OCI-LY7 (cell line): ENCODE results near the gene PIPOX. TPM values are rescaled to one million over a fixed set of nuclear protein-coding genes. Genes with fewer than 3 reads are reported as not detected.

Experiments
- BruUV-seq: library from RNA; stranded (reverse); fragments of 400-500 nt; replicated peaks from 2 replicates; lab custom pipeline; 2021; lab: Mats Ljungman, UMichigan
- CTCF ChIA-PET: fragments of 300-600 bp; sonication (Branson Sonifier 250); formaldehyde crosslinking; loops from one replicate; lab custom pipeline; 2022; ENCODE audit warnings: antibody characterized with exemption; ENCODE audit not compliant: unreplicated experiment; lab: Charles Lee
- POLR2A ChIA-PET: fragments of 300-600 bp; sonication (Branson Sonifier 250); formaldehyde crosslinking; loops from one replicate; lab custom pipeline; 2022; ENCODE audit warnings: antibody characterized with exemption; lab: Charles Lee
- DNase-seq: peaks from one replicate; pipeline ENCODE4 v3.0.0-alpha.2; 2015; ENCODE audit warnings: low spot score
- H2AFZ ChIP-seq: fragments of 200-600 bp; sonication (generic), shearing (Covaris generic); 2 replicates; pipeline ENCODE4 v1.6.1; 2014; ENCODE audit warnings: mild to moderate bottlenecking, antibody characterized with exemption, low read length, moderate library complexity
- H3K27ac ChIP-seq: fragments of 200-600 bp; sonication (generic); 2 replicates; pipeline ENCODE4 v1.5.1; 2014; ENCODE audit warnings: mixed run types, low read depth, mild to moderate bottlenecking, moderate library complexity, low read length, inconsistent platforms; ENCODE audit not compliant: poor library complexity, severe bottlenecking
- H3K36me3 ChIP-seq: fragments of 200-600 bp; sonication (generic); 2 replicates; pipeline ENCODE4 v1.6.1; 2014; ENCODE audit warnings: mild to moderate bottlenecking, antibody characterized with exemption, low read length, moderate library complexity, mixed read lengths; ENCODE audit not compliant: insufficient read depth
- H3K4me1 ChIP-seq: fragments of 200-600 bp; sonication (generic); 2 replicates; pipeline ENCODE4 v1.5.1; 2014; ENCODE audit warnings: mild to moderate bottlenecking, low read length; ENCODE audit not compliant: insufficient read depth, poor library complexity, severe bottlenecking
- H3K4me2 ChIP-seq: fragments of 200-600 bp; sonication (generic); 2 replicates; pipeline ENCODE4 v1.6.1; 2014; ENCODE audit warnings: mild to moderate bottlenecking, low read length
- H3K4me3 ChIP-seq: fragments of 200-600 bp; sonication (generic); 2 replicates; pipeline ENCODE4 v1.5.1; 2014; ENCODE audit warnings: mild to moderate bottlenecking, low read depth, low read length; ENCODE audit not compliant: poor library complexity, severe bottlenecking
- H3K79me2 ChIP-seq: fragments of 200-600 bp; sonication (generic); 2 replicates; pipeline ENCODE4 v1.6.1; 2016; ENCODE audit warnings: low read depth, mild to moderate bottlenecking, low read length, moderate library complexity, mixed read lengths; ENCODE audit not compliant: insufficient read depth
- H3K9me2 ChIP-seq: fragments of 200-600 bp; sonication (generic); 2 replicates; pipeline ENCODE4 v1.6.1; 2016; ENCODE audit warnings: mild to moderate bottlenecking, low read length, mixed read lengths; ENCODE audit not compliant: insufficient read depth
- H3K9me3 ChIP-seq: fragments of 200-600 bp; sonication (generic); 2 replicates; pipeline ENCODE4 v1.6.1; 2014; ENCODE audit warnings: mild to moderate bottlenecking, mixed run types, low read length, mixed read lengths
- H4K20me1 ChIP-seq: fragments of 200-600 bp; sonication (generic); 2 replicates; pipeline ENCODE4 v1.6.1; 2014; ENCODE audit warnings: mild to moderate bottlenecking, antibody characterized with exemption, low read length, moderate library complexity, mixed read lengths; ENCODE audit not compliant: insufficient read depth
- CTCF ChIP-seq: fragments of 200-600 bp; sonication (generic); conservative IDR thresholded peaks from 2 replicates; pipeline ENCODE4 v1.5.1; 2014; ENCODE audit warnings: mild to moderate bottlenecking, antibody characterized with exemption, low read length, moderate library complexity, mixed read lengths
- EZH2phosphoT487 ChIP-seq: fragments of 200-600 bp; sonication (generic); IDR thresholded peaks from 2 replicates; pipeline ENCODE4 v1.6.1; 2018; ENCODE audit warnings: low read depth, borderline replicate concordance, mild to moderate bottlenecking, mixed run types, antibody characterized with exemption, low read length, moderate library complexity, mixed read lengths
- intact Hi-C: fragments of 100-400 bp; cut with micrococcal nuclease; formaldehyde crosslinking; loops from one replicate; pipeline ENCODE4 v1.10.0; 2022; ENCODE audit not compliant: unreplicated experiment
- total RNA-seq, 2 experiments: library from RNA; depleted of rRNA in 1 of 2; stranded (reverse); fragments of >200 nt in 1 of 2; shearing (Covaris generic) in 1 of 2; gene quantifications; 2 replicates each; pipeline ENCODE4 v1.2.3, GENCODE V29; 2014 to 2022

Gene PIPOX
- total RNA-seq, 2 experiments from 2014 or later, result 3.8 to 4.1 TPM

GRCh38 chr17:29073520-29073919 lies 30.6 kb downstream of the PIPOX start:
- POLR2A ChIA-PET, result no interaction called here
- no peaks in the 10 kb centered on the region for H3K79me2 ChIP-seq
- H3K4me3 ChIP-seq, result no peak overlapping the region
- intact Hi-C loops, result no loop called here
- H4K20me1 ChIP-seq, result no peaks in the 10 kb centered on the region
- CTCF ChIA-PET, result no interaction called here
- no peak for TF ChIP-seq EZH2phosphoT487
- TF ChIP-seq CTCF, result no peak
- H3K4me2 ChIP-seq, result no peak overlapping the region
- H3K4me1 ChIP-seq, result no peaks in the 10 kb centered on the region
- H2AFZ ChIP-seq, result no peak overlapping the region
- H3K36me3 ChIP-seq, result peaks cover 9% of the 10 kb centered on the region; the same call in 1 of the 2 replicates
- H3K9me2 ChIP-seq, result no peaks in the 10 kb centered on the region
- no peaks in the 10 kb centered on the region for H3K9me3 ChIP-seq
- no peak overlapping the region for H3K27ac ChIP-seq
- DNase-seq, result no peak
- BruUV-seq, result no TSS peak

GRCh38 chr17:29074488-29074887 lies 31.5 kb downstream of the PIPOX start:
- H3K9me3 ChIP-seq, result no peaks in the 10 kb centered on the region
- POLR2A ChIA-PET, result no interaction called here
- H3K36me3 ChIP-seq, result peaks cover 18% of the 10 kb centered on the region; the same call in 1 of the 2 replicates
- DNase-seq, result no peak
- intact Hi-C loops, result no loop called here
- H3K4me1 ChIP-seq, result no peaks in the 10 kb centered on the region
- BruUV-seq, result no TSS peak
- no peaks in the 10 kb centered on the region for H3K79me2 ChIP-seq
- TF ChIP-seq CTCF (no peak), EZH2phosphoT487 (no peak)
- H3K4me2 ChIP-seq, result no peak overlapping the region
- no peaks in the 10 kb centered on the region for H4K20me1 ChIP-seq
- no peak overlapping the region for H3K27ac ChIP-seq
- no peak overlapping the region for H2AFZ ChIP-seq
- no peak overlapping the region for H3K4me3 ChIP-seq
- no peaks in the 10 kb centered on the region for H3K9me2 ChIP-seq
- CTCF ChIA-PET, result no interaction called here

GRCh38 chr17:29076087-29076486 lies 33.1 kb downstream of the PIPOX start:
- ChIA-PET POLR2A (interaction anchor here (1.3 kb wide), 1 partner anchor 13 kb away, joined by 3 read pairs; no protein-coding TSS in a partner anchor), CTCF (no interaction called here)
- Histone ChIP-seq H4K20me1 (no peaks in the 10 kb centered on the region), H3K4me3 (no peak overlapping the region), H3K9me2 (no peaks in the 10 kb centered on the region), H3K9me3 (no peaks in the 10 kb centered on the region), H3K79me2 (no peaks in the 10 kb centered on the region), H3K4me2 (no peak overlapping the region), H3K4me1 (no peaks in the 10 kb centered on the region), H3K27ac (no peak overlapping the region), H2AFZ (no peak overlapping the region), H3K36me3 (peaks cover 23% of the 10 kb centered on the region; the same call in 1 of the 2 replicates)
- TF ChIP-seq EZH2phosphoT487, result no peak
- TF ChIP-seq CTCF, result no peak
- BruUV-seq, result no TSS peak
- intact Hi-C loops, result no loop called here
- DNase-seq, result no peak
